GM19351 (cell line): Measurements from ENCODE around the gene IRF2BPL.
"Not testable (repeated sequence)": the region's sequence is repeated elsewhere in the genome, so short reads cannot be mapped to it uniquely, and the experiment has no call there.

Source experiments
- ATAC-seq: cut with Tn5 transposase; IDR thresholded peaks from one replicate; pipeline ENCODE4 v1.9.1; 2021; ENCODE audit warnings: mild to moderate bottlenecking, moderate library complexity; ENCODE audit not compliant: unreplicated experiment

Gene IRF2BPL

DNA sequence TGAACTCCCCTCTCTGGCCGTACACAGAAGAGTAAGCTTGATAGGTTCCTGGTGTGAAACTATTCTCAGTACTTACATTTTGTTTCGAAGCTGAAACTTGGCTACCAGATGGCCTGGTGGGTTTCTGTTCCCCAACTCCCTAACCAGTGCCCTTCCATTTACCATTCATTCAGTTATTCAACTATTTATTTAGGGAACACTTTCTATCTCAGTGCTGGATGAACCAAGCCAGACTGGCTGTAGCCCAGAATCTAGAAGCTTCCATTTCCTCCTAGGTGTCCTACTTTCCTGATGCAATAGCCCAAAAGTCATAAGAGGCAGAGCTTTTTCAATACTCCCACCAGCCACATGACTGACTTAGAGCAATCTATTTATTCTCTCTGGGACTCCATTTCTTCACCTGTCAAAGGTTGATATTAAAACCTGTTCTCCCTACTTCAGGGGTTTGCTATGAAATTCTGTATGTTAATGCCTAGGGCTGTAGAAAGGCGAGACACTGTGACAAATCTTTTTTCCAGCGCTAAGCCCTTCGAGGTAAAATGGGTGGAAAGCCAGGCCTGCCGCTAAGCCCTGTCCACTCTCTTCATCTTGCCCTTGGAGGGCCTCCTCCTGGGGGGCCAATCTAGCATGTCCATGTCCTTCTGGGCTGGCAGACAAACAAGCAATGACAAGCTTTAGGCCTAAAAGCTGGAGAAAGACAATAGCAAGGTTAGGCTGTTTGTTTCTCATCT lies 8.1 kb upstream of the IRF2BPL start:
- no peak for ATAC-seq

DNA sequence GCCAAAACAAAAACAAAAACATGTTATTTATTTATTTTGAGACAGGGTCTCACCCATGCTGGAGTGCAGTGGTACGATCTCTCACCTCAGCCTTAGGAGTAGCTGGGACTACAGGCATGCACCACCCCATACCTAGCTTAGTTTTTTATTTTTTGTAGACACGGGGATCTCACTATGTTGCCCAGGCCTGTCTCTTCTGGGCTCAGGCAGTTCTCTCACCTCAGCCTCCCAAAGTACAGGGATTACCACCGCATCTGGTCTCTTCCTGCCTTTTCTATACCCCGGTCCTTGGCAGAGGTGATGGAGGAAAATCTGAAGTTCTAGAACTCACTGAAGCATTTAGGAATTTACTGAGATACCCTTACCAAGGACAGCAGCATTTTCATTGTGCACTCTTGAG lies 6.8 kb upstream of the IRF2BPL start:
- no peak for ATAC-seq

GRCh38 chr14:77033622-77034589 lies 5.4 kb upstream of the IRF2BPL start:
- ATAC-seq, result peak; percentile 66

DNA sequence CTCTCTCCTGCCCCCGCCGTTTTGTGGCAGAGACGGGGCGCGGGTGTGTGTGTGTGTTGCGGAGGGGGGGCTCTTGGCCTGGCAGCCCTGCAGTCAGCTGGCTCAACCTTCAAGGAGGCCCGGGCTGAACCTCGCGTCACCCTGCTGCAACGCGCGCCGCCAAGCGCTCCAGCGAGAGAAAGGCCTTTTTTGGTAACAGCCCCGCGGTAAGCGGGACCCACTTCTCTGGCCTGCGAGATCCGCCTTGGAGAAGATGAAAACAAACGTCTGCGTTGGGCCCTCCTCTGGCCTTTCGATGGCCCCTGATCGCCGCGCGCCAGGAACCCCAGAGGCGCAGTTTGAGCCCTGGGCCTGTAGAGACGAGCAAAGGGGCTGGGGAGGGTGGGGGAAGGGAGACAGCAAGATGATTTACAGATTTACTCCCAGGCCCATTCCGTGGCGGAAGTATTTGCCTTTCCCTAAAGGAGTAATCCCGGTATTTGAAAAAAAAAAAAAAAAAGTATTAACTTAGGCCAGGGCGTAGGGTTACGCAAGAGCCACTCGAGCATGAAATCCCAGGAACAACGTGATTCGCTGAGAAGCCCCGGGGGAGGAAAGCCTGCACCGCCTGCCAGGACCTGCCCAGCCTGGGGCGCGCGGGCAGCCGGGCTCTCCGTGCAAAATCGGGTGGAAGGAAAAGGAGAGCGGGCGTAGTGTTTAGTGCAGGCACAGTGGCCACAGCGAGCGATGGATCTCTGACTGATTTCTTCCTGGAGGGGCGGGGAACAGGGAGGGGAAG lies 4.5 kb upstream of the IRF2BPL start:
- no peak for ATAC-seq

DNA sequence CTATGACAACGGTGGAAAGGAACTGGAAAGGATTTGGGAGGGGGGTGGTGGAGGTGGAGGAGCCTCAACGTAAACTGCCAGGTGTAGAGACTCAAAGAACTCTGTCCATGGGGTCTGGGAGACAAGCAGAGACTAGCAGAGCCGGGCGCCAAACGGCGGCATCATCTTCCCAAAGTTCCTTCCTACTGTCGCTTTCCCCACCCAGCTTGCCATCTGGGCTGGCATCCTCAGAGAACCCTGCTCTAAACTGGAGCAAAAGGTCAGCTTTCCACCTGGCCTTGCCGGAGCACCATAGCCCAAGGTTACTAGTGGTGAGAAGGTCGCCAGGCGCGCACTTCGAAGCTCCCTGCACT lies 4.0 kb upstream of the IRF2BPL start:
- no peak for ATAC-seq

GRCh38 chr14:77031759-77032490 lies 3.4 kb upstream of the IRF2BPL start:
- no peak for ATAC-seq

DNA sequence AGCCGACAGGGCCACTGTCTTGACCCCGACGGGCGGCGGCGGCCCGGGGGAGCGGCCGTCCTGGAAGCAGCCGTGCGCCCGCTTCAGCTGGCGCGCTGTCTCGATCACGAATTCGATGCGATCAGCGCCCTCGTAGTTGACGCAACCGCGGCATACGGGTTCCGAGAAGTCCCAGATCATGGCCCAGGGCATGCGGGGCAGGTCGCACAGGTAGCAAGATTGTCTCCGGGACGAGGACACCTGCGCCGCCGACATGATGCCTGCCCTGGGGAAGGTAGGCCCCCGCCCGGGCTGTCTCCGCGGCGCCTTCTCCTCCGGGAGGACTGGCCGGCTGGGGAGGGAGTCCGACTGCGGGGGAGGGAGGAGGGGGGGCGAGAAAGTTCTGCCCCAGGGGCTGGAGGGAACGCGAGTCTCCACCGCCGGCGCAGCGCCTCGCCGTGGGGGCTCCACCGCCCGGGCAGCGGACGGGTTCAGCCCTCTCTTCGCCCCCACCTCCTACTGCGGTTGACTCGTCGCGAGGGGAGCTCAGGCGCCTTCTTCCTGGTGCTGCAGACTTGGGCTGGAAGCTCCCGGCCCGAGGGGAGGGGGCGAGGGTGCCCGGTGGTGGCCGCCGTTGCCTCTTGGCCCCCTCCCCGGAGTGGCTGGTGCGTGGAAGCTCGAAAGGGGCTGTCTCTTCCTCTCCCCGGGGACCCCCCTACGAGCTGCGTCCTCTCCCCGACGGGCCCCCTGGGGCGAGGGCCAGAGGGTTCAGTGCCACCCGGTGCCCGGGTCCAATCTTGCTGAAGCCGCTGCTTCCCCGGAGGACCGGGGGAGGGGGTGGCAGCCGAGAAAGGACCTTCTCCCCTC lies 747 bp downstream of the IRF2BPL start:
- peak; percentile 29 for ATAC-seq

DNA sequence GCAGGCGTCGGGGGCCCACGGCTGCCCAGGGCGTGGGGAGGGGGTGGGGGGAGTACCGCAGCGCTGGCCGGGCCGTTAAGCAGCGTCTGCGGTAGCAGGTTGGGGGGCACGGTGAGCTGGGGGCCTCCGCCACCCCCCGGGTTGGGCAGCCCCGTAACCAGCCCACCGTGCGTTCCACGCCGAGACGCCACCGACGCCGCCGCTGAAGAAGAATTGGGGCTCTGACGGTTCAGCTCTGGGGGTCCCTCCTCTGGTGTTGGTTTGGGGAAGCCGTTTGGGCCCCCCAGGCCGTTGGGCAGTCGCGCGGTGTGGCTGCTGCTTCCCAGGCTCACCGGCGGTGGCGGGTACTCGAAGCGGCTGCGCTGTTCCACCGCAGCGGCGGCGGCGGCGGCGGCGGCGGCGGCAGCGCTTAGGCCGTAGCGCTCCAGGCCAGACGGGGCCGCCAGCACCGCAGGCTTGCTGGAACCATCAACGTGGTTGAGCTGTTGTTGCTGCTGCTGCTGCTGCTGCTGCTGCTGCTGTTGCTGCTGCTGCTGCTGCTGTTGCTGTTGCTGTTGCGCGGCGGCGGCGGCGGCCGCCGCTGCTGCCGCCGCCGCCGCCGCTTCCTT lies 1.5 kb downstream of the IRF2BPL start:
- peak; percentile 8 for ATAC-seq

DNA sequence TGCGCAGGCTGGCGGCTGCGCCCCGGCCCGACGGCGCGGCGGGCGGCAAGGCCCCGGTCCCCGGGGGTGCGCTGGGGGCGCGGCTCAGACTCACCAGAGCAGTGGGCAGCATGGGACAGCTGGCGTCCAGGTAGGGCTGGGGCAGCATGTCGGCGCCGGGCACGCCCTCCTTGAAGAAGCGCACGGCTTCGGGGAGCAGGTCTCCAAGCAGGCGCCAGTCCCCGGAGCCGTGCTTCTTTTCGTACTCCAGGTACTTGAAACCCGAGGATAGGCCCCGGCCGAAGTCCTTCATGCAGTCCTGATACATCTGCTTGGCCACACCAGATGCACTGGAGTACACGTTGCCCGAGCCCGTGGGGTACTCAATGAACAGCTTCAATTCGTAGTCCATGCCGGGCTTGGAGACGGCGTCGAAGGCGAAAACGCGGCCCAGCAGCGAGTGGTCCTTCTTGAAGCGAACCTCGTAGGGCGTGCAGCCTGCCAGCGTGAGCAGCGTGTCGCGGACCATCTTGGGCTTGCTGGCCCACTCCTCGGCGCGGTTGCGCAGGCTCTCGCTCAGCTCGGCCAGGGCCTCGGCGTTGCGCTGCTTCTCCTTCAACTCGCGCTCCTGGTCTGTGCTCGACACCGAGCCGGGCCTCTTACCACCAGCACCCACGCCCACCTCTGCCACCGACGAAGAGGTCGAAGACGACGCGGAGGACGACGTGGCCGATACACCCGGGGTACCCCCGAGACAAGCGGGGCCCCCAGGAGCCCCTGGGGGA lies 2.2 kb downstream of the IRF2BPL start:
- no peak for ATAC-seq

- ATAC-seq, result no peak
Observed at GRCh38 chr14:77025744-77026165, 2.8 kb downstream of the IRF2BPL start.

GRCh38 chr14:77024171-77024691 lies 4.3 kb downstream of the IRF2BPL start:
- ATAC-seq, result no peak

- no peak for ATAC-seq
Observed at GRCh38 chr14:77023001-77023996, 5.2 kb downstream of the IRF2BPL start.

DNA sequence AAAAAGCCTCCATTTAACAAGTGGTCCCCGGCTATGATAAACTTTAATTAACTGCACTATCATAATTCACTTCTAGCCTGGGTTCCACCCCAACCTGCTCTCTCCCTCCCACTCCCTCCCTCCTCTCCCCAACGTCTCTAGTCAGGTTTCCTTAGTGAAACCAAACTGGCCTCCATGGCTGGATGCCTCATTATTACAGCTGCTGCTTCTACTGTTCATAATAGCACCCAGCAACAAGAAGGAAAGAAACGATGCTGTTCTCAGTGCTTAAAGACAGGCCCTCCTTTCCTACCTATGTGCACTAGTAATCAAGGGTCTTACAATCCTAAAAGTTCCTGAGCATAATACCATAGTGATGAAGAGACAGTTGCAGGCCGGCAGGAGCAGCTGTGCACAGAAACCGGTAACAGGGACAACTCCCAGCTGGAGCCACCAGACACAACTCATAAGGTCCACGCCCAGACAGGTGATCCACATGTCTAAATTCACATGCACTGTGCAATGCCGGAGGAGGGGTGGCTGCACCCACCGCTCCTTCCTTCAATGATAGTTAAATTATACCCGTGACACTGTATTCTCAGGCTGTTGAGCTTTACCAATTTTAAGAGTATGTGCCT lies 6.2 kb downstream of the IRF2BPL start:
- peak; percentile 64 for ATAC-seq

DNA sequence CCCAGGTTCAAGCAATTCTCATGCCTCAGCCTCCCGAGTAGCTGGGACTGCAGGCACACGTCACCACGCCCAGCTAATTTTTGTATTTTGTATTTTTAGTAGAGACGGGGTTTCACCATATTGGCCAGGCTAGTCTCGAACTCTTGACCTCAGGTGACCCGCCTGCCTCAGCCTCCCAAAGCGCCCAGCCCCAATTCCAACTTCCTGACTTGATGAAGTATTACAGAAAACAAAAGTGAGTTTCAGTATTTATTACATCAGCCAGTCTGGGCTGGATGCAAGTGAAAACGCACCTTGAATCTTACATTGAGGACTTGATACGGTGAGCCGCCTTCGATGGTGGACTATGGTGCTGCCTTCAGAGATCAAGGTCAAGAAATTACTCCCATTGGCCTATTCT lies 7.1 kb downstream of the IRF2BPL start:
- ATAC-seq, result not testable (repeated sequence)

DNA sequence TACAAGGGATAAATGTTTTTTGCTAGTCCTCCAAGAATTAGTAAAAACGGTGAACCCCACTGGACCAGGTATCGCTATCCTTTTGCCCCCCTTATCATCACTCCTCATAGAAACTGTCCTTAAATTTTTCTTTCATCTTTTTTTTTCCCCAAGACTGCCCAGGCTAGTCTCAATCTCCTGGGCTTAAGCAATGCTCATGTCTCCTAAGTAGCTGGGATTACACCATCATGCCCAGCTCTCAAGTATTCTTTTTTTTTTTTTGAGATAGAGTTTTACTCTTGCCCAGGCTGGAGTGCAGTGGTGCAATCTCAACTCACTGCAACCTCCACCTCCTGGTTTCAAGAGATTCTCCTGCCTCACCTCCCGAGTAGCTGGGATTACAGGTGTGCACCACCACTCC lies 9.7 kb downstream of the IRF2BPL start:
- ATAC-seq, result no peak

- ATAC-seq, result no peak
Observed at GRCh38 chr14:77017666-77018065, 10.8 kb downstream of the IRF2BPL start.

DNA sequence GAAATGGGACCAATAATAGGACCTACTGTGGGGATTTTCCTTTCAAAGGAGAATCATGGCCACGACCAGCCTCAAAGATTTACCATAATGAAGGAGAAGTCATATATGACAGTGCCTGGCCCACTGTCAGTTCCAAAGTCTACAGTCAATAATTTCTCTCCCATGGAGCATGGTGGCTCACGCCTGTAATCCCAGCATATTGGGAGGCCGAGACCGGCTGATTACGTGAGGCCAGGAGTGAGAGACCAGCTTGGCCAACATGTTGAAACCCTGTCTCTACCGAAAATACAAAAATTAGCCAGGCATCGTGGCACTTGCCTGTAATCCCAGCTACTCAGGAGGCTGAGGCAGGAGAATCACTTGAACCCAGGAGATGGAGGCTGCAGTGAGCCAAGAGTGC lies 13.8 kb downstream of the IRF2BPL start:
- ATAC-seq, result no peak
